ENCODE data around the gene SOCS4.

DNA sequence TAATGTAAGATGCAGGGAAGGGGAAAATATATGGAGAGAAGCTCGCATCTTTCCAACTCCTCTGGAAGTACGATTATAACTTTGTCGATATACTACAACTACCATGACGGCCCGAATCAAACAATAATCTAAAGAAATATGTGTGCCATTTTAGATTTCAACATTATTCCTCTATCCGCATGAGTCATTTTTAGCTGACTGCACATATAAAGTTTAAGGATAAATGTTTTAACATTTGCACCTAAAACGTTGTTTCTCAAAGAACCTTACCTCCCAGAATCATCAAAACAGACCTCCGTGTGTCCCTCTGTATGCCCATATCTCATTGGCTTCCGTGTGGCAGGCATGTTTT, 619 bp upstream of the SOCS4 start:
- TF ChIP-seq, protein P1, sequence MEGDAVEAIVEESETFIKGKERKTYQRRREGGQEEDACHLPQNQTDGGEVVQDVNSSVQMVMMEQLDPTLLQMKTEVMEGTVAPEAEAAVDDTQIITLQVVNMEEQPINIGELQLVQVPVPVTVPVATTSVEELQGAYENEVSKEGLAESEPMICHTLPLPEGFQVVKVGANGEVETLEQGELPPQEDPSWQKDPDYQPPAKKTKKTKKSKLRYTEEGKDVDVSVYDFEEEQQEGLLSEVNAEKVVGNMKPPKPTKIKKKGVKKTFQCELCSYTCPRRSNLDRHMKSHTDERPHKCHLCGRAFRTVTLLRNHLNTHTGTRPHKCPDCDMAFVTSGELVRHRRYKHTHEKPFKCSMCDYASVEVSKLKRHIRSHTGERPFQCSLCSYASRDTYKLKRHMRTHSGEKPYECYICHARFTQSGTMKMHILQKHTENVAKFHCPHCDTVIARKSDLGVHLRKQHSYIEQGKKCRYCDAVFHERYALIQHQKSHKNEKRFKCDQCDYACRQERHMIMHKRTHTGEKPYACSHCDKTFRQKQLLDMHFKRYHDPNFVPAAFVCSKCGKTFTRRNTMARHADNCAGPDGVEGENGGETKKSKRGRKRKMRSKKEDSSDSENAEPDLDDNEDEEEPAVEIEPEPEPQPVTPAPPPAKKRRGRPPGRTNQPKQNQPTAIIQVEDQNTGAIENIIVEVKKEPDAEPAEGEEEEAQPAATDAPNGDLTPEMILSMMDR (conservative IDR thresholded peaks at IDR 0.05; ENCODE audit: low read depth in 2 of 2): no peak
- TF ChIP-seq EZH2phosphoT487 (IDR thresholded peaks at IDR 0.05; ENCODE audit: unreplicated experiment) (no peak), POLR2AphosphoS5 (IDR thresholded peaks at IDR 0.05; ENCODE audit: low read depth) (no peak), EZH2 (IDR thresholded peaks at IDR 0.05; ENCODE audit: low read depth, unreplicated experiment) (no peak), ZNF114 (CRISPR knock-in tag; IDR thresholded peaks at IDR 0.05) (no peak), STAT1 (IDR thresholded peaks at IDR 0.05; ENCODE audit: unreplicated experiment) (no peak), ZNF331 (CRISPR knock-in tag; IDR thresholded peaks at IDR 0.05; ENCODE audit: low read depth) (no peak)
- TF ChIP-seq, protein P2, sequence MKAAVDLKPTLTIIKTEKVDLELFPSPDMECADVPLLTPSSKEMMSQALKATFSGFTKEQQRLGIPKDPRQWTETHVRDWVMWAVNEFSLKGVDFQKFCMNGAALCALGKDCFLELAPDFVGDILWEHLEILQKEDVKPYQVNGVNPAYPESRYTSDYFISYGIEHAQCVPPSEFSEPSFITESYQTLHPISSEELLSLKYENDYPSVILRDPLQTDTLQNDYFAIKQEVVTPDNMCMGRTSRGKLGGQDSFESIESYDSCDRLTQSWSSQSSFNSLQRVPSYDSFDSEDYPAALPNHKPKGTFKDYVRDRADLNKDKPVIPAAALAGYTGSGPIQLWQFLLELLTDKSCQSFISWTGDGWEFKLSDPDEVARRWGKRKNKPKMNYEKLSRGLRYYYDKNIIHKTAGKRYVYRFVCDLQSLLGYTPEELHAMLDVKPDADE (IDR thresholded peaks at IDR 0.05): no peak
- TF ChIP-seq, protein P3, sequence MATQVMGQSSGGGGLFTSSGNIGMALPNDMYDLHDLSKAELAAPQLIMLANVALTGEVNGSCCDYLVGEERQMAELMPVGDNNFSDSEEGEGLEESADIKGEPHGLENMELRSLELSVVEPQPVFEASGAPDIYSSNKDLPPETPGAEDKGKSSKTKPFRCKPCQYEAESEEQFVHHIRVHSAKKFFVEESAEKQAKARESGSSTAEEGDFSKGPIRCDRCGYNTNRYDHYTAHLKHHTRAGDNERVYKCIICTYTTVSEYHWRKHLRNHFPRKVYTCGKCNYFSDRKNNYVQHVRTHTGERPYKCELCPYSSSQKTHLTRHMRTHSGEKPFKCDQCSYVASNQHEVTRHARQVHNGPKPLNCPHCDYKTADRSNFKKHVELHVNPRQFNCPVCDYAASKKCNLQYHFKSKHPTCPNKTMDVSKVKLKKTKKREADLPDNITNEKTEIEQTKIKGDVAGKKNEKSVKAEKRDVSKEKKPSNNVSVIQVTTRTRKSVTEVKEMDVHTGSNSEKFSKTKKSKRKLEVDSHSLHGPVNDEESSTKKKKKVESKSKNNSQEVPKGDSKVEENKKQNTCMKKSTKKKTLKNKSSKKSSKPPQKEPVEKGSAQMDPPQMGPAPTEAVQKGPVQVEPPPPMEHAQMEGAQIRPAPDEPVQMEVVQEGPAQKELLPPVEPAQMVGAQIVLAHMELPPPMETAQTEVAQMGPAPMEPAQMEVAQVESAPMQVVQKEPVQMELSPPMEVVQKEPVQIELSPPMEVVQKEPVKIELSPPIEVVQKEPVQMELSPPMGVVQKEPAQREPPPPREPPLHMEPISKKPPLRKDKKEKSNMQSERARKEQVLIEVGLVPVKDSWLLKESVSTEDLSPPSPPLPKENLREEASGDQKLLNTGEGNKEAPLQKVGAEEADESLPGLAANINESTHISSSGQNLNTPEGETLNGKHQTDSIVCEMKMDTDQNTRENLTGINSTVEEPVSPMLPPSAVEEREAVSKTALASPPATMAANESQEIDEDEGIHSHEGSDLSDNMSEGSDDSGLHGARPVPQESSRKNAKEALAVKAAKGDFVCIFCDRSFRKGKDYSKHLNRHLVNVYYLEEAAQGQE (IDR thresholded peaks at IDR 0.05; ENCODE audit: unreplicated experiment): no peak

Measured in GM23338 (cell line).